HAP-1 (cell line): ENCODE measurements around the gene CD276.

Experiments
- DNase-seq, 2 experiments: peaks; one replicate each; pipeline ENCODE4 v3.0.0-alpha.2; 2016 to 2020; ENCODE audit warnings: low spot score in 2 of 2
- H3K27me3 ChIP-seq: fragments of 250-450 bp; sonication (Bioruptor Pico); 2 replicates; pipeline ENCODE4 v1.5.1; 2020; ENCODE audit warnings: low read depth, mild to moderate bottlenecking, moderate library complexity
- H3K36me3 ChIP-seq: fragments of 250-450 bp; sonication (Bioruptor Pico); replicated peaks from 2 replicates; pipeline ENCODE4 v1.5.1; 2020; ENCODE audit warnings: mild to moderate bottlenecking
- H3K4me1 ChIP-seq: fragments of 250-450 bp; sonication (Bioruptor Pico); 2 replicates; pipeline ENCODE4 v1.5.1; 2020; ENCODE audit warnings: mild to moderate bottlenecking
- H3K4me3 ChIP-seq: fragments of 250-450 bp; sonication (Bioruptor Pico); 2 replicates; pipeline ENCODE4 v1.5.1; 2020; ENCODE audit warnings: mild to moderate bottlenecking, moderate library complexity
- H3K9me3 ChIP-seq: fragments of 250-450 bp; sonication (Bioruptor Pico); 2 replicates; pipeline ENCODE4 v1.5.1; 2020; ENCODE audit warnings: mild to moderate bottlenecking, moderate library complexity
- in situ Hi-C: fragments of 300-500 bp; cut with MboI; formaldehyde crosslinking; loops from 3 replicates; pipeline ENCODE4 v1.14.3; 2020; ENCODE audit warnings: low sequenced_read_pairs, inconsistent platforms, mixed read lengths

Gene CD276

DNA sequence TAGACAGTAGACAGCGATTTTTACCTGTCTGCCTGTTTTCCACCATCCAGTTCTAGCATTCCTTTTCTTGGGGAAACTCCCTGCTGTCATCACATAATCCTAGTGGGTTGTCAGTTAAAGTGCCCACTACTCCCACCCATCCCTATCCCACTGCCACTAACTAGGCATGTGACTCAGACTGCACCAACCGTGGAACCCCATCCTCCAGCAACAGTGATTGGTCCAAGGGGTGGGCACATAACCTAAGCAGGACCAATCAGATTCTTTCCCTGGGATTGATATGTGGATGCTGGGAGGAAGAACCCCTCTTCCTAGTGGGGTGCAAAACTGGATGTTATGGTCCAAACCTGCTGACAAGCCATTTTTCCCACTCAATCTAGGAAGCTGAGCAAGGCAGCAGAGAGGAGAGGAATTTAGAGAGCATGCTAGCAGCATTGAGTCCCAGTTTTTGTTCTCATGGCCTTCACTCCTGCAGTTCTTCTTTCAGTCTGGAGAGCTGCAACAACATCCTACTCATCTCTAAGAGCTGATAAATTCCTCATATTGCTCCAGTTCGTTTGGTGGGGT lies 72.8 kb downstream of the CD276 start:
- Histone ChIP-seq H3K36me3 (no peaks in the 10 kb centered on the region), H3K27me3 (peaks cover 40% of the 10 kb centered on the region), H3K9me3 (no peaks in the 10 kb centered on the region), H3K4me3 (no peak overlapping the region), H3K4me1 (peaks cover 5% of the 10 kb centered on the region; the same call in 1 of the 2 replicates)
- in situ Hi-C loops, result no loop called here
- DNase-seq, result no peak

DNA sequence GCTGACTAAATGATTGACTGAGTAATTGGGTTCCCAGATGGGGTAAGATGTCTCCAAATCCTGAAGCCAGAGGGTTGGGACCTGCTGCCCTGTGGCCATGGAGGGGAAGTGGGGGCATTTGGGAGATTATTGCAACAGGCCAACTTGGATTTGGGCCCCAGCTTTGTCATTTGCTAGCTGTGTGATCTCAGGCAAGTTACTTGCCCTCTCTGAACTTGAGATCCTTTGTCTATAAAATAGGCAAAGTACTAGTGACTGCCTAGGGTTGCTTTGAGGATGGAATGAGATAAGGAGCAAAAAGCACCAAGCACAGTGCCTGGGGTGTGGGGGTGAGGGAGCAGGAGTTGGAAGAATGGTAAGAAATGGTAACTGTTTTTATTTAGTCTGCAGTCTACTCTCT lies 73.4 kb downstream of the CD276 start:
- in situ Hi-C loops, result no loop called here
- DNase-seq, result no peak
- Histone ChIP-seq H3K36me3 (no peaks in the 10 kb centered on the region), H3K9me3 (no peaks in the 10 kb centered on the region), H3K4me3 (no peak overlapping the region), H3K4me1 (peaks cover 5% of the 10 kb centered on the region; the same call in 1 of the 2 replicates), H3K27me3 (peaks cover 44% of the 10 kb centered on the region)

DNA sequence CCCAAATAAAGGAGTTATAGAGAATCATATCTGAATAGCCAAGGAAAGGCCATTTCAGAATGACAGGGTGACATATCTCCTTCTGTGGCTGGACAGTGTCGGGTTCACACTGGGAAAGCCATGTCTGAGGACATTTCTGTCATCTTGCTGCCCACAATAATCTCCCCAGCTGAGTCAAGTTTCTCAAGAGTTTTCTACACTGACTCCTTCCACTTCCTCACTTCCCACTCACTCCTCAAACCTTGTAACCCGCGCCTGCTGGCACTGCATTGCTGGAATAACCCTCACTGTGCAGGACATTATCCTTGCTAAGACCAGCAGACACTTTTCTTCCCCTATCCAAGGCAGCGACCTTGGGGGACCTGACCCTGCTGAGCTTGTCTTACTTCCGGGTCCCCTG lies 74.3 kb downstream of the CD276 start:
- Histone ChIP-seq H3K36me3 (no peaks in the 10 kb centered on the region), H3K27me3 (peaks cover 50% of the 10 kb centered on the region), H3K4me1 (peaks cover 3% of the 10 kb centered on the region; the same call in 1 of the 2 replicates), H3K4me3 (no peak overlapping the region), H3K9me3 (no peaks in the 10 kb centered on the region)
- in situ Hi-C loops, result no loop called here
- no peak for DNase-seq

DNA sequence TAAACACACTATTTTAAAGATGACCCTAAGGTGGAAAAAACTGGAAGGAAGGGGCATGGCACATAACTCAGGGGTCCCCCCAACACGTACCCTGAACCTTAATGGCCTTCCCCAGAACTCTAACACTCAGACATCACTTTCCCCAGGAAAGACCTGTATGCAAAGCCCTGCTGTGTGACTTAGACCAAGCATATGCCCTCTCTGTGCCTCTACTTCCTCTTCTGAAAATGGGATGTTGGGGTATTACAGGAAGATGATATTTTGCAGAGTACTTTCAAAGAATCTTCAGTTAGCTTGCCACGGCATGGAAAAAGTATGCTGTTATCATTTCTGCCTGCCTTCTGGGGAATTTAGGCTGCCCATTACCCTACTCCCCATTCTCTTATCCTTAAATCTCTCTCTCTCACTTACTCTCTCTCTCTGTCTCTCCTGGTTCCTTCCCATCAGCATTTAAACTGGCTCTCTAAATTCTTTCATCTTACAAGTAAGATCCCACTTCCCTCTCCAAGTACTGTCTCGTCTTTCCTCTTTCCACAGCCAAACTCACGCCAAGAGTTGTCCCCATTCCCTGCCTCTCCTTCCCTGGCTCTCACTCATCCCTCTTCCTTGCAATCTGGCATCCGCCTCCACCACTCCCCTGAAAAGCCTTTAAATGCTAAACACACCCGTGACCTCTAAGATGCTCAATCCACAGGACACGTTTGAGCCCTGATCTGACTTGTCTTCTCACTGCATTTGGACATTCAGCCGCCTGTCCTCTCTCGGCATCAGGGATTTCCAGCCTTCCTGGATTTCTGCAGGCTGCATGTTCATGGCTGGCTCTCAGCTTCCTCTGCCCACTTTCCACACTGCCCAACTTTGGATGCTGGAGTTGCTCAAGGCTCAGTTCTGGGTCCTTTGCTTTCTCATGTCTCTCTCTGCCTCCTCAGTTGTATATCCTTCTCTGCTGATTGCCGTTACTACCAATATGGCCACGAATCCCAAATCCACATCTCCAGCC lies 76.4 kb downstream of the CD276 start:
- Histone ChIP-seq H3K4me1 (peaks cover 3% of the 10 kb centered on the region; the same call in 1 of the 2 replicates), H3K4me3 (no peak overlapping the region), H3K36me3 (no peaks in the 10 kb centered on the region), H3K27me3 (peaks cover 72% of the 10 kb centered on the region), H3K9me3 (no peaks in the 10 kb centered on the region)
- in situ Hi-C loops, result no loop called here
- no peak for DNase-seq

DNA sequence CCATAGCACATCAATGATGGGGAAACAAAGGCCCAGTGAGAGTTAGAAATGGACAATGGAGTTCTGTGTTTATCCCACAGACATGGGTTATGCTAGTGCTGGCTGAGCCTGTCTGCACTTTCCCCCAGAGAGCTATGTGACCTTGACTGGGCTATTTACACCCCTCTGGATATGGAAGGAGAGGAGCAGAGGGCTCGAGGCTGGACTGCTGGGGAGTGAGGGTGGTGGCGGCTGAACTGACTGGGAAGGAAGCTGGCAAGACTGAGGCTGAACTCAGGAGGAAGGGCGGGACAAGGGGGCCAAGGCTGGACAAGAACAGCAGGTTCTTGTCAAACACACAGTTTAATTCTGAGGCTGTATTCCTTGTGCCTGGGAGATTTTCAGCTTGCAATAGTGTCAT lies 79.7 kb downstream of the CD276 start:
- DNase-seq, result no peak
- H3K9me3 ChIP-seq, result no peaks in the 10 kb centered on the region
- no peak overlapping the region for H3K4me3 ChIP-seq
- in situ Hi-C loops, result no loop called here
- H3K4me1 ChIP-seq, result no peaks in the 10 kb centered on the region
- H3K36me3 ChIP-seq, result no peaks in the 10 kb centered on the region
- peaks cover 64% of the 10 kb centered on the region for H3K27me3 ChIP-seq
